NB4 (cell line): ENCODE results near the gene PLS3.

ENCODE experiments used
- DNase-seq: peaks from one replicate; pipeline ENCODE4 v3.0.0; 2010; ENCODE audit warnings: low read depth
- H3K4me3 ChIP-seq: one replicate; pipeline ENCODE4 v1.5.1; 2011; ENCODE audit warnings: mild to moderate bottlenecking, low read depth, low read length, moderate library complexity
- CTCF ChIP-seq: IDR thresholded peaks from one replicate; pipeline ENCODE4 v1.5.1; 2012; ENCODE audit warnings: low read depth, low read length
- MAX ChIP-seq: IDR thresholded peaks from 2 replicates; pipeline ENCODE4 v1.6.1; 2011; ENCODE audit warnings: low read depth, low read length
- MYC ChIP-seq: IDR thresholded peaks from 2 replicates; pipeline ENCODE4 v1.6.1; 2011; ENCODE audit warnings: low read depth, low read length
- POLR2A ChIP-seq: IDR thresholded peaks from 2 replicates; pipeline ENCODE4 v1.6.1; 2011; ENCODE audit warnings: mild to moderate bottlenecking; ENCODE audit not compliant: insufficient read length; ENCODE audit errors: extremely low read depth

Gene PLS3

GRCh38 chrX:115591420-115591819, 30.4 kb downstream of the PLS3 start:
- TF ChIP-seq CTCF (no peak), MAX (no peak), MYC (no peak), POLR2A (no peak)
- H3K4me3 ChIP-seq = no peak overlapping the region
- no peak for DNase-seq

GRCh38 chrX:115591856-115592842, 31.2 kb downstream of the PLS3 start:
- H3K4me3 ChIP-seq = no peak overlapping the region
- TF ChIP-seq CTCF = no peak
- no peak for TF ChIP-seq POLR2A
- TF ChIP-seq MAX = no peak
- no peak for TF ChIP-seq MYC
- DNase-seq = no peak

- H3K4me3 ChIP-seq = no peak overlapping the region
- DNase-seq = no peak
- TF ChIP-seq MAX = no peak
- no peak for TF ChIP-seq POLR2A
- no peak for TF ChIP-seq MYC
- no peak for TF ChIP-seq CTCF
Observed at GRCh38 chrX:115592997-115593734, 32.2 kb downstream of the PLS3 start.

GRCh38 chrX:115595049-115595448, 34.1 kb downstream of the PLS3 start:
- TF ChIP-seq CTCF (no peak), MAX (no peak), POLR2A (no peak), MYC (no peak)
- DNase-seq = no peak
- no peak overlapping the region for H3K4me3 ChIP-seq

- DNase-seq = no peak
- no peak overlapping the region for H3K4me3 ChIP-seq
- no peak for TF ChIP-seq MAX
- TF ChIP-seq POLR2A = no peak
- TF ChIP-seq MYC = no peak
- no peak for TF ChIP-seq CTCF
Observed at GRCh38 chrX:115598556-115598955, 37.6 kb downstream of the PLS3 start.
